GM21717 (cell line): ENCODE measurements around the gene LUC7L3.
"Not testable (repeated sequence)": the region's sequence is repeated elsewhere in the genome, so short reads cannot be mapped to it uniquely, and the experiment has no call there.

ENCODE experiments used
- ATAC-seq: cut with Tn5 transposase; IDR thresholded peaks from one replicate; pipeline ENCODE4 v1.9.1; 2021; ENCODE audit warnings: mild to moderate bottlenecking, moderate library complexity; ENCODE audit not compliant: unreplicated experiment

LUC7L3 gene

GRCh38 chr17:50708050-50709000 lies 11.1 kb upstream of the LUC7L3 start:
- no peak for ATAC-seq

- ATAC-seq: not testable (repeated sequence)
Observed at GRCh38 chr17:50709053-50709452, 10.3 kb upstream of the LUC7L3 start.

DNA sequence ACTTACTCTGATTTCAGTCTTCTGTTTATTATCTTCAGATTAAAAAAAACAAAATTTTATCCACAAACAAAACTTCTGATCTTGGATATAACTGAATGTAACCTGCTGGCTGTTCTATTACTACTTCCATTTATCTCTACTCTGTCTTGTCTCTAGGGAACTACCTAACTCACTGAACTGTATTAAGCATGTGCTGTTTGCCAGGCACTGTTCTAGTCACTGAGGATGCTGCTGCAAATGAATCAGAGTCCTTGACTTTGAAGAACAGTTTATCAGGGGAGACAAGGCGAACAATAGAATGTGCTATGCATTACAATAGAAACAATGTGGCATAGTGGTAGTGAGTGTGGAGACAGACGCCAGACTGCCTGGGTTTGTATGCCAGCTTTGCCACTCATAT lies 9.4 kb upstream of the LUC7L3 start:
- no peak for ATAC-seq

DNA sequence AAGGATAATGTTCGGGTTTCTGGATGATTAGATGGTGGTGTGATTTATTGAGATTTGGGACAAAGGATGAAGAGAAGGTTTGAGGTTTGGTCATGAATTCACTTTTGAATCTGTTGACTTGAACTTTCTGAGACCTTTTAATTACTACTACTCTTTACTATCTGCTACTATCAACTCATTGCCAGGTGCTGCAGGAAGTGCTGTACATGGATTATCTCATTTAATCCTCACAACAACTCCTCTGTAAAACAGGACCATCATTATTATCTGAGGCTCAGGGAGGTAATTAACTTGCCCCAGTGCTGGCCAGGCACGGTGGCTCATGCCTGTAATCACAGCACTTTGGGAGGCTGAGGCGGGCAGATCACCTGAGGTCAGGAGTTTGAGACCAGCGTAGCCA lies 8.8 kb upstream of the LUC7L3 start:
- ATAC-seq: no peak

DNA sequence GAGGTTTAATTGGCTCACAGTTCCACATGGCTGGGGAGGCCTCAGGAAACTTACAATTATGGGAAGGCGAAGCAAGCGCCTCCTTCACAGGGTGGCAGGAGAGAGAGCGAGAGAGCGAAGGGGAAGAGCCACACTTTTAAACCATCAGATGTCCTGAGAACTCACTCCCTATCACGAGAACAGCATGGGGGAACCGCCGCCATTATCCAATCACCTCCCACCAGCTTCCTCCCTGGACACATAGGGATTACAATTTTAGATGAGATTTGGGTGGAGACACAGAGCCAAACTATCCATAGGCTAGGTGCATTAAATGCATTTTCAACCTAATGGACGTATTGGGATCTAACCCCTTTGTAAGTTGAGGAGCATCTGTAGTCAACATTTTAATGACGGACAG lies 6.8 kb upstream of the LUC7L3 start:
- no peak for ATAC-seq

DNA sequence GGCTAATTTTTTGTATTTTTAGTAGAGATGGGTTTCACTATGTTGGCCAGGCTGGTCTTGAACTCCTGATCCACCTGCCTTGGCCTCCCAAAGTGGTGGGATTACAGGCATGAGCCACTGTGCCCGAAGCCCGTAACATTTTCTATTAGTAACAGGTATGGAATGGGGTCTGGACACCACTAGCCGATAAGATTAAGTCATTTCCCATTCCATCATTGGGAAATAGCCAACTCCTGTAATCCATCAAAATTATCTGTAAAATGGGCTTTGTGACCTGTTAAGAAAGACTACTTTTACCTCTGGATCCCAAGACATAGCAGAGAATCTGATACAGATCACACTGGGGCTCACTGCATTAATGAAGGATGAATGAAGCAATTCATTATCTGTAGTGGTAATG lies 3.9 kb upstream of the LUC7L3 start:
- ATAC-seq: no peak

- no peak for ATAC-seq
Observed at GRCh38 chr17:50719924-50720794, 756 bp downstream of the LUC7L3 start.

DNA sequence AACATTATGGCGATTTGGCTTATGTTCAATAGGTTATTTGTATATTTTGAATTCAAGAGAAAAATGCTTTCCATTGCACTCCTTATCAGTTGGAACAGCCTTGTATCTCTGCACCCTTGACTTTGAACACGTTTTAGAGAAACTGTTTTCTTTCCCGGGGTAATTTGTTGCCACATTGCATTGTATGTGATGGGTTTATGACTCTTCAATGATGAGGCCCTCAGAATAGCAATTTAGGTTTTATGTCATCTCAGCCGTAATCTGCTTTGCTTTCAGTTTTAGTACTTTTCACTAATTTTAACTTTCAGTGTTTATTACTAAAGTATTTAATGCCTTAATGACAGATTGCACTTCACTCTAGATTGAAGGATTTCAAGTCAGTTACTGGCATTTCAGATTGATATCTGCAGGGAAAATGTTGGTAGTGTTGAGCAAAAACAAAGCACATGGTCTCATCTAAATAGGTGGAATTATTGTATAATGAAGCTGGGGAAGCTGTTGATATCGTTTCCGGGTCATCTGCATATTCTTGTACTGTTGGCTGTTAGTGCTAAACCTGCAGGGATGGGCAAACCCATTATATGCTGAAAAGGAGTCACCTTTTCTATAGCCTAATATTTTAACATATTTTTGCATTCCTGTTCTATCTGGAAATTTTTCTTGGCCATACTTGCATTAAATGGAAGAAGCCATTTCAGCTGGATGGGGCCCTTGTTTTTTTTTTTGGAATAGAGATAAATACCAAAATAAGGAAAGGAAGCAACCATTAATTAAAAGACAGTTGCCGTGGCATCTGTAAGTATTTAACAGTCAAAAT lies 2.0 kb downstream of the LUC7L3 start:
- no peak for ATAC-seq

- no peak for ATAC-seq
Observed at GRCh38 chr17:50722746-50723145, 3.3 kb downstream of the LUC7L3 start.

DNA sequence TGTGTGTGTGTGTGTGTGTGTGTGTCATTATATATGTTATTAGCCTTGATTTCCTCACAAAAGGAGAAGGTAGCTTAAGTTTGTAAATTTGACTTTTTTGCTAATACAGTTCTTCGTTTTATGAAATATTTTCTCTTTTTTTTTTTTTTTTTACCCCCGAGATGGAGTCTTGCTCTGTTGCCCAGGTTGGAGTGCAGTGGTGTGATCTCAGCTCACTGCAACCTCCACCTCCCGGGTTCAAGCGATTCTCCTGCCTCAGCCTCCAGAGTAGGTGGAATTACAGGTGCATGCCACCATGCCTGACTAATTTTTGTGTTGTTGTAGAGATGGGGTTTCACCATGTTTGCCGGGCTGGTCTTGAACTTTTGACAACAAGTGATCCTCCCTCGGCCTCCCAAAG lies 5.2 kb downstream of the LUC7L3 start:
- not testable (repeated sequence) for ATAC-seq

DNA sequence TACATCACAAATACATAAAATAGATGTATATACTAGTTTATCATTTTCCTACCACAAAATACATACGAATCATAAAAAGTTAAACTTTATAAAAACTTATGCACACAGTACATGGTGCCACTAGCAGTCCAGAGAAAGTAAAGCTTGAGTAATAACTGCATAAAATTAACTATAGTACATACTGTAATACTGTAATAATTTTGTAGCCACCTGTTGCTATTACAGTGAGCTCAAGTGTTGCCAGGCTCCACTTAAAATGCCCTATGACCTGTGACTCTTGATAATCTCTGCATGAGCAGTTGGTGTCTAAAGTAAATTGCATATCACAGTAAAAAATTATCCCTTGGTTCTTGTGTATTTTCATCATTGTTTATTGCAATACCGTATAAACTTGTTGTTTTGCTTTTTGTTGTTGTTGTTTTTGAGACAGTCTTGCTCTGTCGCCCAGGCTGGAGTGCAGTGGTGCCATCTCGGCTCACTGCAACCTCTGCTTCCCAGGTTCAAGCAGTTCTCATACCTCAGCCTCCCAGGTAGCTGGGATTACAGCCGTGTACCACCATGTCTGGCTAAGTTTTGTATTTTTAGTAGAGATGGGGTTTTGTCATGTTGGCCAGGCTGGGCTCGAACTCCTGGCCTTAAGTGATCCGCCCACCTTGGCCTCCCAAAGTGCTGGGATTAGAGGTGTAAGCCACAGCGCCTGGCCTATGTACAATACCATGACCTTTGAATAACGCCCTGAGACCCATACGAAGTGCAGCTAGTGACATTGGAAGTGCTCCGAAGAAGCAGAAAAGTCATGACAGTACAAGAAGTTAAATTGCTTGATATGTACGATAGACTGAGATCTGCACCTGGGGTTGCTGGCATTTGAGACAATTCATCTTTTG lies 6.6 kb downstream of the LUC7L3 start:
- no peak for ATAC-seq

GRCh38 chr17:50728112-50728429 lies 8.7 kb downstream of the LUC7L3 start:
- no peak for ATAC-seq

GRCh38 chr17:50728881-50729765 lies 9.7 kb downstream of the LUC7L3 start:
- no peak for ATAC-seq

DNA sequence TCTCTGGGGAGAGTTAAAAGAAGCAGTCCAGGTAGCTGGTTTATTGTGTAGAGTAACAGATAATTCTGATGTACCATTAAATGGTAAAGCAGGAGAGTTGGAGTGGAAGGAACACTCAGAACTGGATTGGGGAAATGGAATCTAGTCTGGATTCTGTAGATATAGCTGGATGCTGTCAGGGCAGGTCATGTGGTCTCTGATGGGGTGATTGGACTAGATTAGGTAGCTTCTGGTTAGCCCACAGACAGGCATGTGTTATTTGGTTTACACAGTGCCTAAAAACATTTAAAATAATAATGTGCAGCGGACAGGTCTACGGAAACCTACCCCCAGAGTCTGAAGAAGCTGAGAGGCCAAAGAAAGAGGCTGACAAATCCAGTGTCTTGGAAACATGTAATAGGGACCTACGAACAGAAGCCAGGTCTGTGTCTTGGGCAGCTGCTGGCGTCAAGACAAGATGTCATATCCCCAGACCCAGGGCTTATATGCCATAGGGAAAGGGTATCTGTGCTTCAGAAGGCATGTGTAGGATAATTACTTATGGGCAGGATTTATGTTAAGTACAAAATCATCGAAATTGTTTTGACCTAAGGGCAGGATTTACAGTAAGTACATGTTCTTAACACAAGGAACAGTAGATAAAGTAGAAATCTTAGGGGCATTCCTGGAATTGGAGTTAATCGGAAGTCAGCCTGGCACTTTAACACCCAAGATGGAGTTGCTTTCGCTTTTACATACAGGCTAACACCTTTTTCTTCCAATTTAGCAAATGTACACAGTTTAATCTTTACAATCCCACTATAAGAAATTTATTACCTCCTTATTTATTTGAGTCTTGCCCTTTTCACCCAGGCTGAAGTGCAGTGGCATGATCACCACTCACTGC lies 12.4 kb downstream of the LUC7L3 start:
- no peak for ATAC-seq

DNA sequence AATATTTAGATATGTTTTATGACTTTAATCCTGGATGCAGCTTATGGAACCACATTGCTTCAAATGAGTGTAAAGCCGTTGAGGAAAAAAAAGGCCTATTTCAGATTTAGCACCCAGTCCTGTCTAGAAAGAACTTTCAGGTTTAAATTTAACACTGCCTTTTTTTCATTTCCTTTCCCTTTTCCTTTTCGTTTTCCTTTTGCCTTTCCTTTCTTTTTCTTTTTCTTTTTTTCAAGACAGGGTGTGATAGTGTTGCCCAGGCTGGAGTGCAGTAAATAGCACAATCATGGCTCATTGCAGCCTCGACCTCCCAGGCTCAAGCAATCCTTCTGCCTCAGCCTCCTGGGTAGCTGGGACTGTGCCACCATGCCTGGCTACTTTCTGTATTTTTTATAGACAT lies 15.9 kb downstream of the LUC7L3 start:
- ATAC-seq: no peak

GRCh38 chr17:50737118-50737698 lies 17.8 kb downstream of the LUC7L3 start:
- ATAC-seq: no peak

DNA sequence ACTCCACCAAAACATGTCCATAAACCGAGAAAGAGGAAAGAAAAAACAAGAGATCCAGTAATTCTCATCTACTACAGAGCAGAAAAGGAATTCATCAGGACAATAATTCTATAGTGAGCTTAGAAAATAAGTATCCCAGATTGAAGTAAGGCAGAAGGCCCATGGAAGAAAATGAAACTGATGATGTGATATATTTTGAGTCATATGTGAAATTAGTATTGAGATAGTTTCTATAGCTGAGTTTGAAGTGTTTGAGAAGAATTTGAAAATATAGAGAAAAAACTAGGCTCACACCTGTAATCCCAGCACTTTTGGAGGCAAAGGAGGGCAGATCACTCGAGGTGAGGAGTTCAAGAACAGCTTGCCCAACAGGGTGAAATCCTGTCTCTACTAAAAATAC lies 19.7 kb downstream of the LUC7L3 start:
- no peak for ATAC-seq

DNA sequence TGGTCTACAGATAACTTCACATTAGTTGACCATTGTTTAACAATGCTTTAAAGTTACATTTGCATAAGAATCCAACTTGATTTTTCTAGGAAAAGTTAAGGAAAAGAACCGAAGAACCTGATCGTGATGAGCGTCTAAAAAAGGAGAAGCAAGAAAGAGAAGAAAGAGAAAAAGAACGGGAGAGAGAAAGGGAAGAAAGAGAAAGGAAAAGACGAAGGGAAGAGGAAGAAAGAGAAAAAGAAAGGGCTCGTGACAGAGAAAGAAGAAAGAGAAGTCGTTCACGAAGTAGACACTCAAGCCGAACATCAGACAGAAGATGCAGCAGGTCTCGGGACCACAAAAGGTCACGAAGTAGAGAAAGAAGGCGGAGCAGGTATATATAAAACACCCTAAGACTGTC lies 26.2 kb downstream of the LUC7L3 start:
- ATAC-seq: no peak
